Ascending aorta (tissue), 2 donors: ENCODE results near the gene ERBB2. TPM values are rescaled to one million over a fixed set of nuclear protein-coding genes. Genes with fewer than 3 reads are reported as not detected.
A peak's percentile ranks its signal among the peaks of the same experiment; 100 is the strongest.

ENCODE experiments used
- DNase-seq, 2 donors: peaks; one replicate each; pipeline ENCODE4 v3.0.0-alpha.2; 2019; ENCODE audit warnings: low spot score in 2 of 2
- H3K27ac ChIP-seq, 2 donors: fragments of 200-600 bp; sonication (generic); one replicate each; pipeline ENCODE4 v1.5.1; 2016 to 2017; ENCODE audit warnings: mild to moderate bottlenecking in 1 of 2
- H3K27me3 ChIP-seq: fragments of 200-600 bp; sonication (generic); one replicate; pipeline ENCODE4 v1.5.1; 2017
- H3K36me3 ChIP-seq, 2 donors: fragments of 200-600 bp; sonication (generic); one replicate each; pipeline ENCODE4 v1.5.1; 2016
- H3K4me1 ChIP-seq, 2 donors: fragments of 200-600 bp; sonication (generic); one replicate each; pipeline ENCODE4 v1.5.1; 2016 to 2017; ENCODE audit warnings: mild to moderate bottlenecking in 1 of 2
- H3K4me3 ChIP-seq, 2 donors: fragments of 200-600 bp; sonication (generic); one replicate each; pipeline ENCODE4 v1.5.1; 2016 to 2017; ENCODE audit warnings: mild to moderate bottlenecking in 1 of 2
- H3K9me3 ChIP-seq, 2 donors: fragments of 200-600 bp; sonication (generic); one replicate each; pipeline ENCODE4 v1.5.1; 2016
- CTCF ChIP-seq, 3 experiments: fragments of 200-600 bp in 2 of 3; fragments of 450-650 bp in 1 of 3; sonication (generic) in 2 of 3; IDR thresholded peaks; one replicate each; pipeline ENCODE4 v1.5.1; 2016 to 2019; ENCODE audit warnings: antibody characterized with exemption in 3 of 3, mild to moderate bottlenecking in 1 of 3, moderate library complexity in 1 of 3
- intact Hi-C: fragments of 100-400 bp; cut with DNase I; formaldehyde crosslinking; loops from one replicate; pipeline ENCODE4 v1.15.1; 2023
- total RNA-seq: library from RNA; depleted of rRNA; stranded (reverse); fragments of >200 nt; gene quantifications from one replicate; pipeline ENCODE4 v1.1.0, GENCODE V29; 2016

The ERBB2 gene
- total RNA-seq, 1 donor from 2014 or later: 124 TPM

- no peak for DNase-seq
- no peak for TF ChIP-seq CTCF (IDR thresholded peaks at IDR 0.05)
- Histone ChIP-seq H3K27ac (no peak overlapping the region), H3K4me1 (peaks cover 3 to 17% of the 10 kb centered on the region in 2 donors), H3K4me3 (no peak overlapping the region), H3K9me3 (no peaks in the 10 kb centered on the region), H3K36me3 (no peaks in the 10 kb centered on the region), H3K27me3 (no peaks in the 10 kb centered on the region)
- intact Hi-C loops: loop anchor here (5.0 kb wide), 2 partner anchors 113 to 288 kb away; partner anchors contain the start of genes CDK12 and STARD3
Observed at GRCh38 chr17:39750131-39751015, 50.5 kb downstream of the ERBB2 start.

- DNase-seq: no peak
- Histone ChIP-seq H3K36me3 (no peaks in the 10 kb centered on the region), H3K27ac (no peak overlapping the region), H3K27me3 (no peaks in the 10 kb centered on the region), H3K4me1 (peaks cover 3 to 17% of the 10 kb centered on the region in 2 donors), H3K4me3 (no peak overlapping the region), H3K9me3 (no peaks in the 10 kb centered on the region)
- intact Hi-C loops: loop anchor here (5.0 kb wide), 2 partner anchors 114 to 289 kb away; partner anchors contain the start of genes CDK12 and STARD3
- TF ChIP-seq CTCF (IDR thresholded peaks at IDR 0.05): no peak
Observed at GRCh38 chr17:39751016-39751543, 51.2 kb downstream of the ERBB2 start.

GRCh38 chr17:39751637-39752036 is 51.8 kb downstream of the ERBB2 start:
- DNase-seq: no peak
- no peak for TF ChIP-seq CTCF (IDR thresholded peaks at IDR 0.05)
- H3K9me3 ChIP-seq: no peaks in the 10 kb centered on the region
- intact Hi-C loops: loop anchor here (1.0 to 5.0 kb wide), 3 partner anchors 14 to 289 kb away; partner anchors contain the start of genes CDK12, GRB7 and STARD3
- no peaks in the 10 kb centered on the region for H3K36me3 ChIP-seq
- no peak overlapping the region for H3K27ac ChIP-seq
- H3K4me1 ChIP-seq: peaks cover 3 to 17% of the 10 kb centered on the region in 2 donors
- H3K4me3 ChIP-seq: no peak overlapping the region
- no peaks in the 10 kb centered on the region for H3K27me3 ChIP-seq

GRCh38 chr17:39752241-39752881 is 52.5 kb downstream of the ERBB2 start:
- TF ChIP-seq CTCF (IDR thresholded peaks at IDR 0.05): no peak

GRCh38 chr17:39753514-39754160 is 53.8 kb downstream of the ERBB2 start:
- no peak for TF ChIP-seq CTCF (IDR thresholded peaks at IDR 0.05)
- Histone ChIP-seq H3K27ac (peak overlapping the region; percentile 87 to 90), H3K36me3 (no peaks in the 10 kb centered on the region), H3K4me3 (peak overlapping the region; percentile 74 to 80), H3K27me3 (no peaks in the 10 kb centered on the region), H3K9me3 (no peaks in the 10 kb centered on the region), H3K4me1 (peaks cover 3 to 17% of the 10 kb centered on the region in 2 donors)
- DNase-seq: no peak
- intact Hi-C loops: loop anchor here (1.0 to 5.0 kb wide), 5 partner anchors 23 to 291 kb away; partner anchors contain the start of genes CDK12, MIEN1, PGAP3 and STARD3

More at GRCh38 chr17:39752241-39752881, 52.5 kb downstream of the ERBB2 start:
- no peak overlapping the region for H3K27ac ChIP-seq
- intact Hi-C loops: loop anchor here (1.0 to 5.0 kb wide), 3 partner anchors 15 to 290 kb away; partner anchors contain the start of genes CDK12, GRB7 and STARD3
- H3K36me3 ChIP-seq: no peaks in the 10 kb centered on the region
- H3K27me3 ChIP-seq: no peaks in the 10 kb centered on the region
- peaks cover 3 to 17% of the 10 kb centered on the region in 2 donors for H3K4me1 ChIP-seq
- no peak for DNase-seq
- no peaks in the 10 kb centered on the region for H3K9me3 ChIP-seq
- H3K4me3 ChIP-seq: no peak overlapping the region
